ENCODE results near the gene DAB1.

Gene DAB1

DNA sequence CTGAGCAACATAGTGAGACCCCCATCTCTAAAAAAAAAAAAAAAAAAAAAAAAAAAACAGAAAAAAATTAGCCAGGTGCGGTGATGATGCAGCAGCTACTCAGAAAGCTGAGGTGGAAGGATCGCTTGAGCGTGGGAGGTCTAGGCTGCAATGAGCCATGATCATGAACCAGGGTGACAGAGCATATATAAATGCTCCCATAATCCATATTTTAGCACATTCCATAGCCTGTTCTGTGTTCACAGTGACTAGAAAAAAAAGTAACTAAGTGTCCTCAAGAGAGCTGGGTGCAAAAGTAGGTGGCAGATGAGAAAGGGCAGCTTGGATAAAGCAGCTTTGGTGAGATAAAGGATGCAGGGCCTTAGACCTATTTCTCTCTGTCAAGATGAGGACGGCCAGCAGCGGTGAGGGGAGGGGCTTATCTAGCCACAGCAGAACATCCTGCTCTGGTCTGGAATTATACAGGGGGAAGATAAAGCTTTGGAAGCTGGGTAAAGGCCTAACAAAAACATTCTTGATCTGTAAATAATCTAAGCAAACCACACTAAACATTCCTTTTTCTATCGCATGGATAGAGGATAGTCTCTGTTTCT is 205.3 kb downstream of the DAB1 start:
- DNase-seq (ENCODE audit: low spot score): no peak

DNA sequence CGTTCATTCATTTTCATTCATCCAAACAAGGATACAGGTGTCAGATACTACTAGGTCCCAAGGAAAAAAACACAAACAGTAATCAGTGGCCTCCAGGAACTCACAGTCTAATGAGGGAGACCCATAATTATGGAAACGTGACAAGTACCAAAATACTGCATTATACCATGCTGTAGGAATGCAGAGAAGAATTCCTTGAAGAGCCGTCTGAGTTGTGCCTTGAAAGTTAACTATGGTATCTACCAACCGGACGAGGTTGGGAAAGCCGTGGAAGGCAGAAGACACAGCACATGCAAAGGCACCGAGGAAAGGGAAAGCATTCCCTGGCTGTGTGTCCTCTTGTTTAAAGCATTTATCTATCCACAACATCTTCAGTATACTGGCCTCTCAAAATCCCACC is 206.0 kb downstream of the DAB1 start:
- DNase-seq (ENCODE audit: low spot score): no peak

DNA sequence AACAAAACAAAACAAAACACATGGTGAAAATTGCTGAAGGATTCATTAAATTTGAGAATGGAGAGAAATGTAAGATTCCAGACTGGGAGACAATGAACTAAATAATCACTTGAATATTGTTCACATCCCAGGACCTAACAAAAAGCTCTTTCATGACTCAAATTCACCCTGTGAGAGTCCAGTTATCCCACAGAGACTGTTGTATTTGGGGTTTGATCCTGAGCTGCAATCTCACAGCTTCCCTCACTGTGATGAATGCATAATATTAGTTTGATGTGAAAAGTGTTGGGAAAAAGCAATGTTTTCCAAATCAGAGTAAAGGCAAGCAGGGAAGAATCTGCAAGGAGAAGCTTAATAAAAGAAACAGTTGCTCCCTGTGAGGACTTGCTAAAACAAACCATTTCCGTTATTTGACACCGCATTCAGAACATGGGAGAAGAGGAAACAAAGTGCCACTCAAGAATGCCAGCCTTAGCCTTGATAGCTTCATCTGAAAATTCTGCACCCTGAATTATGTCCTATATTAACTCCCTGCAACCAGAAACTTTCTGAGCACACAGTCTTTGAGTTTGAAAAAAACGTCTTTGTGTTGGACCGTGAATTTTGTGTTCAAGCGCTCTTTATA is 208.8 kb downstream of the DAB1 start:
- DNase-seq (ENCODE audit: low spot score): no peak

DNA sequence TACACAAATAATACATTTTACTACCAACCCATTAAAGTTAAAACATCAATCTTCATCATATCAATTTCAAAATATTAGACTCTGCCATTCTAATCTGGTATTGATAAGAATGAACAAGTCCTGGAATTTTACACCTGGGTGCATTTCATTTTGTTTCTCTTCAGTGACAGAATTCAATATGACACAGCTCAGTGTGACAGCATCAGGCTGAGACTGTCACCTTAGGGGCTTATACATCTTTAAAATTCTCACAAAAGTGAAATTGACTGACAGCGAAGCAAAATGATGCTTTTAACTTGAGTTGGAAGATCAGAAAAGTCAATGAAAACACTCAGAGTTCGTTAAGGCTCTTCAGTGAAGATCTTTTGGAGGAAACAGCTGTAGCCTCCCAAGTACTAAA is 213.0 kb downstream of the DAB1 start:
- no peak for DNase-seq (ENCODE audit: low spot score)

DNA sequence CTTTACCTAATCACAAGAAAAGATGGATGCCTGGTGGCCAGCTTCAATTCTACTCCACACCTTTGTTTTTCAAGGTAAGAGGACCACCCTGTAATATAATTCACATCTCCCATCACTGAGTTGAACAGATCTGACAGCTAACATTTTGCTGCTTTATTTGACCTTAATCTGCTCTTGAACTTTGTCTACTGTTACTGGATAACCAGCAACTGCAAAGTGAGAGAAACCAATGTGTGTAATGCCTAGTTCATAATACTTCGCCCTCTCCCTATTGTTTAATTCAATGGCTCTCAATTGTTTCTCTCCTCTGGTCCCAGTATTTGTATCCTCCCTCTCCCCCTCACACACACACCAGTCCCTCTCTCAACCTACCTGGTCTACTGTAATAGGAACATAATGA is 214.4 kb downstream of the DAB1 start:
- no peak for DNase-seq (ENCODE audit: low spot score)

DNA sequence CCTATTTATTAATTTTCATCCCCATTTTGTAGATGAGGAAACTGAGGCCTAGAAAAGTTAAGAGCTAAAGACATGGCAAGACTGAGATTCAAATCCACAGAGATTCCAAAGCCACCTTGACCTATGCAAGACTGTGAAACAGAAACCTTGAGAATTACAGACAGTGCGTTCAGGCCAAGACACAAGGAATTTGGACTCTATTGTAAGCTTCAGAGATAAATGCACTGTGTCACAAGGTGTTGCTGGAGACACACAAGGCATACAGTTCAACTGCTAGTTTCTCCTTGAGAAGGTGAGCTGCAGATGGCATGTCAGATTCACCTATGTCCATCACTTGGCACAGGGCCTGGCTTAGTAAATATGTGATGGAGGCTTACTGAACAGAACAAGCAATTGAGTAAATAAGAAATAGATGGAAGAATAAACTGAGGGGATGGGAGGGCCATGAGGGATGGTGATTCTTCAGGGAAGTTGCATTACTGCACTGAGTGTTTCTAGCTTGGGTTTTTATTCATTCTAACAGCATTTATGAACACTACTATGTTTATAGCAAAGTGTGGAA is 215.0 kb downstream of the DAB1 start:
- DNase-seq (ENCODE audit: low spot score): no peak

DNA sequence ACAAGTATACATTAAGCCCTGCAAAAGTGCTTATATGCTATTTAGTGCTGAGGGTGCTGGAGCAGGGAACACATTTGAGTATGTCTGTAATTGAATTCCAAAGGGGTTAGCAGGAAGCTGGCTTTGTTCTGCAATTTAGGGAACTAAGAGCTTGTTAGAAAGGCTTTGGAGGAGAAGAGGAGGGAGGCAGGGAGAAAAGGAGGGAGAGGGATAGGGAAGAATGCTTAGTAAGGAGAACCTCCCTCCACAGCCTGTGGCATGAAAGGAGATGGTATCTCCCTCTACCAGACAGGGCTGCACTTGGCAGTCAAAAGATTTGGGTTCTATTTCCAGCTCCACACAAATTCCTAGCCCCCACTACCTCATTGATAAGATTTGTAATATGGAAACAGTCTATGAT is 217.8 kb downstream of the DAB1 start:
- no peak for DNase-seq (ENCODE audit: low spot score)

DNA sequence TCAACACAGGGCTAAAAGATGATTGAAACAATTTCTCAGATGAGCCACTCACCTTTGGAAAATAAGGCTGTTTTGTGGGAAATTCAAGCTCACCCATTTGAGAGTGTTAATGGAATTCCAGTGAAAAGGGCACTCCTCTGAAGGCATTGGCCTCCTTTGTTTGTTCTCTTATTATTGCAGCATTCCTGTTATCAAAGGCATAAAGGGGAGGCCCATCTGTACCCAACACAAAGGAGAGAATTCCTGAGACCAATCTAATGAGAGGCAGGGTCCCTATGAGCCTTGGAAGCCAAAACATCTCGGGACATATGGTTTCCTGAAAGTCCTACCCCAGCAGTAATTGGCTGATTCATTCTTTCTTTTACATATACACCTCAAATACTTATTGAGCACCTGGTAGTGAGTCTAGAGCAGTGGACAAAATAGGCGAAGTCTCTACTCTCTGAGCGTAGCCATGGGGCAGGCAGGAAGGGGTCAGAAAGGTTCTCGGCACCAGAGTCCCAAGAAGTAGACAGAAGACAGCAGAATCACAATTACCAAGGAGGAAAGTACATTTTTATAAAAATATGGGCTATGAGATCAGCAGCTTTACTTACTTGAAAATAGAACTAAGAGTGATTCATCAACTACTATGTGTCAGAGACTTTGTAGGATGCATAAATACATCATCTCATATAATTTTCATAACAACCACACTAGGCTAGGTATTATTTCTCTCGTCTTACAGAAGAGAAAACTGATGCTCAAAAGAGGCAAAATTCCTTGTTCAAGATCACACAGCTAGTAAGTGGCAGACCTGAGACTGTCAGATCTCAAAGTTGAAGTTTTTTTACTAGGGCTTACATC is 218.7 kb downstream of the DAB1 start:
- no peak for DNase-seq (ENCODE audit: low spot score)

DNA sequence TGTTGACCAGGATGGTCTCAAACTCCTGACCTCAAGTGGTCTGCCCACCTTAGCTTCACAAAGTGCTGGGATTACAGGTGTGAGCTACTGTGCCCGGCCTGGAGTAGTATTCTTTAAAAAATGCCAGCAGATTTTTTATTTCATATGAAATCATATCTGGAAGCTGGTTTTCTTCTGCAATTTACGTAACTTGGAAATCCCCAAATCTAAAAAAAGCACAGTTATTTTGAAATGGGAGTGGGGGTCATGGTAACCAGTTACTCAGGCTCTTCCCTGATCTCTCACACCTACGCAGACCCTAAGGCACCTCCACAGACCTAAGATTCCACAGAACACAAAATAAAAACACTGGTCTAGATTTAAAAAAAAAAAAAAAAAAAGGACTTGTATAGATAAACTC is 219.8 kb downstream of the DAB1 start:
- DNase-seq (ENCODE audit: low spot score): no peak

DNA sequence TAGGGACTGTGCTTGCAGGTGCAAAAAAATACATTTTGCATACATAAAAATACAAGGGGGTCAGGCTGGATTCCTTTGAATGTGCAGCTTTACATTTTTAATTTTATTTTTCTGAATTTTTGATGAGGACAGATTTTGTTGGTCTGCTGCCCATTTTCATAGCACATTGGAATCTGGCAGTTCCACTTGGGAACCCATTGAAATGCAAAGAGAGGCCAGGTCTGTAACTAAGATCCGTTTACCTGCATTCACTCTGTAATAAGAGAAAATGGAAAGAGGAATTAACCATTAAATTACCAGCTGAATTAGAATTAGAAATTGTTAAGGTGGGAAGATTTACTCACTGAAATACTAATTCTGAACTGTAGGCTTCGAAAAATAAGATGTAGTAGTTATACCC is 221.6 kb downstream of the DAB1 start:
- no peak for DNase-seq (ENCODE audit: low spot score)

DNA sequence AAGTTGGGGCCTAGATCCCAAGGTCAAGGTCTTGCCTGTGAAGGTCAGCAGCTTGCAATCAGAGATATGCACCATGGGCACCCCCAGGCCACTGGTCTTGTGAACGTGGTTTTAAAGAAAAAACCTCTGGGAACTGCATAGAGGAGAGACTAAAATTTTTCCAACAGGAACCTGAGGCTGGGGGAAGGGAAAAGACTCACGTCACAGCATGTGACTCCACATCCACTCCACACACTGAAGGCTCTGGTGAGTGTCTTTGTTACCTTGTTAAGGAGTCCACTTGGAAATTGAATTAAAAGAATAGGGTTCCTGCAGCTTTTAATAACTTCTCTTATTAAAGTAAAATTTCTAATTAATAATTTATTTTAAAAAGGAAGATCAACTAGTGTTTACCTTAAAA is 224.9 kb downstream of the DAB1 start:
- DNase-seq (ENCODE audit: low spot score): no peak

DNA sequence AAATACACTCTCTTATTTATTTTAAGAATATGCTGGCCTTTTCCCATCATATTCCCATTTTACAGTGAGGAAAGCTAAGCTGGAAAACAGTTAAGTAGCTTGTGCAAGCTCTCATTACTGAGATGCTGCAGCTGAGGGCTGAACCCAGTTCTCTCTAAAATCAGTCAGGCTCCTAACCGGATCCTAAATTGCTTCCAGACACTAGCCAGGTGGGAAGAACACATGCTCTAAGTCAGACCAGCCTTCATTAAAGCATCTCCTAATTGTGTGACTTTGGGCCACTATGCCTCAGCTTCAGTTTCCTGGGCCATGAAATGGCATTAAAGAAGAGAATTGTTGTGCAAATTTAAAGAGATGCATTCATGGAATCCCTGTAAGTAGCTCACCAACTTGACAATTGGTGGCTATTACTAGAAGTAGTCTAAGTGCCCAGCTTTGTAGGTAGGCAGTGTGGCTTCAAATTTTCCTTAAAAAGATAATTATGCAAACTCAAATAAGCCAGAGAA is 228.4 kb downstream of the DAB1 start:
- DNase-seq (ENCODE audit: low spot score): no peak

DNA sequence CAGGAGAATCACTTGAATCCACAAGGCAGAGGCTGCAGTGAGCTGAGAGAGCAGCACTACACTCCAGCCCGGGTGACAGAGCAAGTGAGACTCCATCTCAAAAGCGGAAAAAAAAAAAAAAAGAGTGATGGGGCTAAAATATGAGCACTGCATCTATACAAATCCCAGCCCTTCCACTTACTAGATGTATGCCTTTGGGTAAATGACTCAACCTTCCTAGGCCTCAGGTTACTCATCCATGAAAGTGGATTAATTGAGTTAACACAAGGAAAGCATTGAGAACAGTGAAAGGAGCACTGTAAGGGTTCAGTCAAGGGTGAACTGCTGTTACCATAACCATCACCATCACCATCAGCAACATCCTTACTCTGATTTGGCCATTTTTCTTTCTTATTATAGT is 231.6 kb downstream of the DAB1 start:
- no peak for DNase-seq (ENCODE audit: low spot score)

DNA sequence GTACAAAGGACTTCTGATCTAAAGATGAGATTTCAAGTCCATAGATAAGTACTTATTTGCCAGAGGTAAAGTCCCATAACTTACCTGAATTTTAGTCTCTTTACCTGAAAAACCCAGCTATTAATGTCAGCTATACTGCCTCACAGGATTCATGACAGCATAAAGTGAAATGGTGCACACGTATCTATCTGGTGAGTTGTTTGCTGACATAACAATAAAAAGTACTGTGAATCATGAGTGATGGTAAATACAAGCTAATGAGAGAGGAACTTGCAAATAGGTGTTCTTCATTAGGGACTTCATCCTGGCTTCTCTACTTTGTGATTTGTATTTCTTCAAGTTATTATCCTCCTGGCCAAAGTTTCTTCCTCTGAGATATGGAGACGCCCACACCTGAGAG is 233.0 kb downstream of the DAB1 start:
- no peak for DNase-seq (ENCODE audit: low spot score)

DNA sequence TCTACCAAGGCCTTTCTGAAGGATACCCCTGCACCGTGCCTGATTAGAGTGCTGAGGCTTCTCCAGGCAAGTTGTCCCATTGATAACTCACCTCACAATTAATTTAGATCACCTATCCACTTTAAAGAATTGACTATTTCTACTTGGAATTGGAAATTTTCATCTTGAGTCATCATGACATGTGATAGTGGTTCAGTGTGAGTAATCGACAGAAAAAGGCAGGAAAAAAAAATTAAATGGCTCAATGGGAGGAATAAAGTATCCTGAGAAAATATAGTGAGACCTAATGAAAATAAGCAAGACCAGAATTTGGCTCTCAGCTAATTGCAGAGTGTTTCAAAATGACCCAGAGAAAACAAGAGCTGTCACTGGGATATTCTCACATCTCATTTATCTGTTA is 235.7 kb downstream of the DAB1 start:
- DNase-seq (ENCODE audit: low spot score): no peak

DNA sequence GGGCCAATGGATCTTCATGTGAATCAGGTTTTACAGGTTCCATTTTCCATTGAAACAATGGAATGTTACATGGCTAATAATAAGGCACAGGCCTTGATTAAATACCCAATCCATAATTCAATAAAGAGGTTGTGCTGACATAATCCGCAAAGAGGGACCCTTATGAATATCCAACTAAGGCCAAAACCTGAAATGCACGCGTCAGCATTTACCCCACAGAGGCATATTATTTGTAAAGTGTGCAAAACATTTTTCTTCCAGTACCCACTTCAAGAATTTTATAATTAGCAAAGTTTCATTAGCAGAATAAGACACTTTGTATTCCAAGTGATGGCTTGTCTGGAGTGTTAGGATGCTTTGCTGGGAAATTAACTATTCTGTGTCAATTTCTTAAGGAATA is 237.4 kb downstream of the DAB1 start:
- DNase-seq (ENCODE audit: low spot score): no peak

DNA sequence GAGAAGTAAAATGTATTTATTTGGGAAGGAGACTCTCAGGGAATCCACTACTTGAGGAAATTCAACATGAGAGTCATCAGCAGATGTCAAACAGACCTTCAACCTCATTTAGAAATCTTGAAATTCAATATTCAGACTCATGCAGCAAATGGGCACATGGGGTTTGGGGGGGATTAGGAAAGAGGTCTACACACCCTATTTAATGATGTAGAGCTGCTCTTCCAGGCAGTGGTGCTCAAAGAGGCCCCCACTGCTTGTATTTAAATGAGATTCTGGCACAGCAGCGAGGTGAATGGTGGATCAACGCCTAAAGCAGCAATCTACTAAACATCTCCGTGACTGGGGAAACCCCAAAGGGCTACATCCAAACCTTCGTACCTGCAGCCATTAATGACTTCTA is 244.9 kb downstream of the DAB1 start:
- DNase-seq (ENCODE audit: low spot score): no peak

DNA sequence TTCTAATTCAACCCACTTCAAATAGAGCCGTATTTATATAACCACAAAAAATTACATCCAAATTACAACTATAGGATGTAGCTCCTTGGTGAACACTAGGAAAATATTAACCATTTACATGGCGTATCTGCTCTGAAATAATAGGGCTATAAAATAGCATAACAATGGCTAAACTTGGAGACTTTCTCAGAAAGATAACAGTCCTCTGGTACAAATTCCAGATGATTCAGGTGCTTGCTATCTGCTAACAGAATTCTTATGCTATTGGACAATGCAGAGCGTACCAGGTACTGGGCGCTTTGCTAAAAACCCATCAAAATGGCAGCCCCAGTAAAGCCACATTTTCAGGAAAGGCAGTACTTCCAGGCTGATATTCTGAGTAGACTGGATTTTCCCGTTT is 248.4 kb downstream of the DAB1 start:
- no peak for DNase-seq (ENCODE audit: low spot score)

DNA sequence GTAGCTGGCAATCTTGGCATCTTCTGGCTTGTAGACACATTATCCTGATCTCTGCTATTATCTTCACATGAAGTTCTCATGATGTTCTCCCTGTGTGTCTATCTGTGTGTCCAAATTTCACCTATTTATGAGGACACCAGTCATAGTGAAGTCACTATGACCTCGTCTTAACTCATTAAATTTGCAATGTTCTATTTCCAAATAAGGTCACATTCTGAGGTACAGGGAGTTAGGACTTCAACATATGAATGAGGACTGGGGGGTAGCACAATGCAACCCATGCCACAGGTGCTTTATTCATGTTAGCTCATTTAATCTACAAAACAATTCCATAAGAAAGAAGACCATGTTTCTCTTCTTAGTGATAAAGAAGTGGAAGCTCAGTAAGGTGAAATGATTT is 251.8 kb downstream of the DAB1 start:
- DNase-seq (ENCODE audit: low spot score): no peak

DNA sequence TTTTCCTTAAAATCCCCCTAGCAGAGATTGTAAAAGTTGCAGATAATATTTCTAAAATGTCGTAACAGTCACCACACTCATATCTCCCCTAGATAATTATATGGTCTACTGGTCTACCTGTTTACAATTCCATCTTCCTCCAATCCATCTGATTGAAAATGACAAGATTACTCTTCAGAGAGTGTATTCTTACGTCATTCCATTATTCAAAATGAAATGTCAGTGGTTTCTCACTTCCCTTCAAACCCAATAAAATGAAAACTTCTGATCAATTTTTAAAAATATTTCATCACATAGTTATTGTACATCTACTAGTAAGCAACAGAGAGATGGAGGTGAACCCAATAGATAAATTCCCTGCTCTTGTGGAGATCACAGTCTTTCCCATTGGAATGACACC is 255.9 kb downstream of the DAB1 start:
- no peak for DNase-seq (ENCODE audit: low spot score)

DNA sequence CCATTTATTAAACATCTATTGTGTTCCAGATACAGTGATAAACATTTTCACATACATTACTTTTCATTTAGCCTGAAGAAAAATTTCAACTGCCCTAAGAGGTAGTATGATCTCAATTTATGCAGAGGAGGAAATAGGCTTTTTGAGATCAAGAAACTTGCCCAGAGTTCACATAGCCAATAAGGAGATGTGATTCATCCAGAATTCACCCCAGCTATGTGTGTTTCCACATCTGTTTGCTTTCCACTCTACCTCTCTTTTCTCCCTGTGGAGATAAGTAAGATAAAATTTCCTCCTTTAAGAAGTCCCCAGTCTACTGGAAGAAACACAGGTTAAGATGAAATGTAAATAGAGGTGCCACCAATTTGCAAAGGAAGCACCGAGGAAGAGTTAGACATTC is 258.3 kb downstream of the DAB1 start:
- no peak for DNase-seq (ENCODE audit: low spot score)

DNA sequence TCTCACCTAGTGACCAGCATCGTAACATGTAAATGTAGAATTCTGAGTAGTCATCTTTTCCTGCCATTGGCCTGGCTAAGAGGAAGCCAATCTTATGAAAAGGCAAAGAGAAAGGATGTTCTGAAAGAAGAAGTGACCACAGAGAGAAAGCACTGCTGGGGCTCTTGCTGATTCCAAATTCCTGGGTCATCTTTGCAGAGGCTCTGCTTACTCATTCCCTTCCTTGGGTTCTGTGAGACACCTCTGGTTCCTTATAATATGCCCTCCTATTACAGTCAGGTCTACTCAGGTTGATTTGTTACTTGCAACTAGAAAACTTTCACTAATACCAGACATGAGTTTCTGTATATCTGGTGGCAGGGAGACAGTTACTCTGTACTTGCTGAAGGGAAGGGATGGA is 259.3 kb downstream of the DAB1 start:
- no peak for DNase-seq (ENCODE audit: low spot score)

DNA sequence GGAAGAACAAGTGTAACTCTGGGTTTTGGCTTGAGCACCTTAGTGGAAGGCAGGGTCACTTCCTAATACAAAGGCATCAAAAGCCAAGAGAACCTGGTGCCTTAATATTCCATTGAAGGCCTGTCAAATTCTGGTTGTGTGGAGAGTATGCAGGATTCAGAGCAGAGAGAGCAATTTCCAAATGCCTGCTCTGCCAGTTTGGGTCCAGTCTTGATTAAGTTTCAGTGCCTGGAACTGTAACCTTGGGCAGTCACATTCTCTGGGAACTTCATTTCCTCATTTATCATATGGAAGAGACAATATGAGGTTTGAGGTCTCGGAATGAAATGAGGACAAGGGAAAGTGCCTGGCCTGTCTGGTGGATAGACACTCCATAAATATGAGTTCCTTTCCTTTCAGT is 260.1 kb downstream of the DAB1 start:
- no peak for DNase-seq (ENCODE audit: low spot score)
